Endothelial cell of umbilical vein (primary cell): Measurements from ENCODE around the gene MTSS2. TPM values are rescaled to one million over a fixed set of nuclear protein-coding genes. Genes with fewer than 3 reads are reported as not detected.

Experiments used
- BruUV-seq: library from RNA; stranded (reverse); fragments of 400-500 nt; replicated peaks from 2 replicates; lab custom pipeline; 2021; lab: Mats Ljungman, UMichigan
- CTCF ChIA-PET: fragments of 300-600, 350-600 bp; sonication (Branson Sonifier 250); formaldehyde crosslinking; loops from one replicate; lab custom pipeline; 2021; ENCODE audit warnings: antibody characterized with exemption, inconsistent platforms; lab: Charles Lee
- POLR2A ChIA-PET: fragments of 300-600, 350-600 bp; sonication (Branson Sonifier 250); formaldehyde crosslinking; loops from one replicate; lab custom pipeline; 2021; ENCODE audit warnings: antibody characterized with exemption, inconsistent platforms; lab: Charles Lee
- DNase-seq: peaks from one replicate; pipeline ENCODE4 v3.0.0-alpha.2; 2011; ENCODE audit warnings: low read depth, low spot score
- FAIRE-seq: peaks from 2 replicates; lab custom pipeline; 2011; peaks lifted over from hg19 to GRCh38; lab: Jason Lieb, UNC
- H2AFZ ChIP-seq: 2 replicates; pipeline ENCODE4 v1.6.0; 2012; ENCODE audit warnings: low read depth, low read length, control low read depth, inconsistent platforms
- H3K27ac ChIP-seq: 2 replicates; pipeline ENCODE4 v1.5.1; 2011; ENCODE audit warnings: low read depth, mild to moderate bottlenecking, control low read depth, low read length, moderate library complexity; ENCODE audit not compliant: insufficient read depth
- H3K27me3 ChIP-seq, 2 experiments: 2 replicates each; pipeline versions ENCODE4 v1.6.0 to v1.6.1; 2011; ENCODE audit warnings: low read length in 2 of 2, mixed read lengths in 1 of 2; ENCODE audit not compliant: control insufficient read depth in 2 of 2, insufficient read depth in 2 of 2
- H3K36me3 ChIP-seq, 2 experiments: 2 replicates in 1 of 2; 3 replicates in 1 of 2; pipeline ENCODE4 v1.5.1; 2011; ENCODE audit warnings: low read length in 2 of 2, mild to moderate bottlenecking in 1 of 2, moderate library complexity in 1 of 2; ENCODE audit not compliant: control insufficient read depth in 2 of 2, insufficient read depth in 2 of 2; ENCODE audit errors: extremely low read depth in 1 of 2
- H3K4me1 ChIP-seq: 3 replicates; pipeline ENCODE4 v1.5.1; 2011; ENCODE audit warnings: mild to moderate bottlenecking, low read length; ENCODE audit not compliant: control insufficient read depth, insufficient read depth; ENCODE audit errors: extremely low read depth
- H3K4me2 ChIP-seq: 2 replicates; pipeline ENCODE4 v1.6.1; 2011; ENCODE audit warnings: low read length, control low read depth, mixed read lengths; ENCODE audit not compliant: insufficient read depth
- H3K4me3 ChIP-seq, 3 experiments: fragments of 200-600 bp in 1 of 3; sonication (generic), shearing (Covaris generic) in 1 of 3; replicated peaks in 1 of 3; 2 replicates each; pipeline ENCODE4 v1.5.1; 2011 to 2016; ENCODE audit warnings: control low read depth in 3 of 3, low read length in 3 of 3, mild to moderate bottlenecking in 2 of 3, inconsistent platforms in 1 of 3, low read depth in 1 of 3, moderate library complexity in 1 of 3; ENCODE audit not compliant: insufficient read depth in 1 of 3
- H3K79me2 ChIP-seq: 2 replicates; pipeline ENCODE4 v1.6.0; 2012; ENCODE audit warnings: low read length, inconsistent platforms; ENCODE audit not compliant: control insufficient read depth, insufficient read depth
- H3K9ac ChIP-seq: replicated peaks from 2 replicates; pipeline ENCODE3; 2011; ENCODE audit warnings: low read length, control low read depth; ENCODE audit not compliant: insufficient read depth; ENCODE audit errors: extremely low read depth
- H3K9me1 ChIP-seq: replicated peaks from 3 replicates; pipeline ENCODE4 v1.6.0; 2011; ENCODE audit warnings: mild to moderate bottlenecking, low read length; ENCODE audit not compliant: control insufficient read depth, insufficient read depth; ENCODE audit errors: extremely low read depth
- H3K9me3 ChIP-seq: replicated peaks from 2 replicates; pipeline ENCODE4 v1.5.1; 2012; ENCODE audit warnings: low read length, inconsistent platforms; ENCODE audit not compliant: control insufficient read depth, insufficient read depth
- H4K20me1 ChIP-seq: replicated peaks from 2 replicates; pipeline ENCODE3; 2011; ENCODE audit warnings: mild to moderate bottlenecking, low read length; ENCODE audit not compliant: control insufficient read depth, insufficient read depth; ENCODE audit errors: extremely low read depth
- EZH2 ChIP-seq: IDR thresholded peaks from 2 replicates; pipeline ENCODE4 v1.6.1; 2012; ENCODE audit warnings: borderline replicate concordance, low read depth, mild to moderate bottlenecking, moderate library complexity, low read length, inconsistent platforms; ENCODE audit not compliant: severe bottlenecking
- FOS ChIP-seq: IDR thresholded peaks from 2 replicates; pipeline ENCODE4 v1.6.1; 2011; ENCODE audit warnings: mild to moderate bottlenecking, low read length, moderate library complexity, borderline replicate concordance; ENCODE audit not compliant: insufficient read depth
- GATA2 ChIP-seq: IDR thresholded peaks from 2 replicates; pipeline ENCODE4 v1.7.0; 2011; ENCODE audit warnings: low read depth, mild to moderate bottlenecking, moderate library complexity, mixed read lengths, low read length; ENCODE audit not compliant: insufficient read length, insufficient read depth
- POLR2AphosphoS5 ChIP-seq: IDR thresholded peaks from 2 replicates; pipeline ENCODE4 v1.6.1; 2012; ENCODE audit warnings: low read depth, mild to moderate bottlenecking, control low read depth, low read length, moderate library complexity; ENCODE audit not compliant: insufficient read depth
- dilution Hi-C: fragments of 300-500 bp; cut with MboI; formaldehyde crosslinking; loops from one replicate; pipeline ENCODE4 v1.15.0; 2019; ENCODE audit warnings: low sequenced_read_pairs; ENCODE audit not compliant: extremely low pct_ligation_motif_present
- intact Hi-C: fragments of 100-400 bp; cut with micrococcal nuclease; formaldehyde crosslinking; loops from one replicate; pipeline ENCODE4 v1.10.0; 2022
- polyA plus RNA-seq, 4 experiments: library from polyadenylated mRNA; depleted of rRNA in 3 of 4; stranded (reverse) in 3 of 4; unstranded in 1 of 4; fragments of >200 nt; gene quantifications; 2 replicates each; pipeline versions ENCODE4 v1.2.1 to v1.2.3, GENCODE V29; 2011 to 2012; ENCODE audit warnings: missing spikeins in 1 of 4
- total RNA-seq: library from RNA; stranded (reverse); gene quantifications from 2 replicates; pipeline ENCODE4 v1.2.3, GENCODE V29; 2021
- TF ChIP-seq, protein P1 (sequence below), 2 donors: IDR thresholded peaks; 1 replicate in 1 of 2; 2 replicates in 1 of 2; pipeline ENCODE4 v1.5.1; 2011; ENCODE audit warnings: low read length in 2 of 2, mild to moderate bottlenecking in 2 of 2, moderate library complexity in 2 of 2, control low read depth in 1 of 2, inconsistent platforms in 1 of 2, low read depth in 1 of 2; ENCODE audit not compliant: insufficient read depth in 1 of 2; ENCODE audit errors: extremely low read depth in 1 of 2
- TF ChIP-seq, protein P2 (sequence below): IDR thresholded peaks from 2 replicates; pipeline ENCODE4 v1.6.1; 2011; ENCODE audit not compliant: insufficient read depth, insufficient read length

MTSS2 gene
- total and polyA plus RNA-seq, 2 donors (not counting 3 experiments of a cell fraction or from before 2014, with no cell fraction given): 38.4 to 42.3 TPM

DNA sequence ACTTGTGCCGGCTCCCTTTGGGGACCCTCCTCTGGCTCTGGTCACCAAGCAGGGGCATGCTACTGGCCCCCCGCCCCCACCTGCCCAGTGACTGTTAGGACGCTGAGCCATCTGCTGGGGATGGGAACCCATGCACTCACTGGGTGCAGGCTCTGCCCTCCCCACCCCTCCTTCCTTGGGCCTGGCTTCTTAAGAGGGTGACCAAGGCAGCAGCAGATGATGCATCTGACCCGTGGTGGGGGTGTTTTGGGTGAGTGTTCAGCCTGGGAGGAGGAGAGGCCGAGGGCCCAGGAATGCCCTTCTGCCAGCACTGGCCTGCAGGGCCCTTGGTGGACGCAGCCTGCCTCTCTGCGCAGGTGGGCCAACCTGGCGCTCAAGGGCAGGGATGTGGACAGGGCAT is 19.2 kb upstream of the MTSS2 start:
- ChIA-PET POLR2A (no interaction called here), CTCF (no interaction called here)
- Histone ChIP-seq H3K79me2 (no peaks in the 10 kb centered on the region), H3K9me1 (no peaks in the 10 kb centered on the region), H3K4me1 (peaks cover 36% of the 10 kb centered on the region), H3K27me3 (no peaks in the 10 kb centered on the region), H3K4me3 (no peak overlapping the region), H3K4me2 (no peak overlapping the region), H3K27ac (no peak overlapping the region), H2AFZ (no peak overlapping the region), H4K20me1 (no peaks in the 10 kb centered on the region), H3K9ac (no peak overlapping the region), H3K36me3 (no peaks in the 10 kb centered on the region), H3K9me3 (no peaks in the 10 kb centered on the region)
- dilution Hi-C loops (no loop called here), intact Hi-C loops (no loop called here)
- DNase-seq (no peak), FAIRE-seq (no peak)
- TF ChIP-seq, protein P1, sequence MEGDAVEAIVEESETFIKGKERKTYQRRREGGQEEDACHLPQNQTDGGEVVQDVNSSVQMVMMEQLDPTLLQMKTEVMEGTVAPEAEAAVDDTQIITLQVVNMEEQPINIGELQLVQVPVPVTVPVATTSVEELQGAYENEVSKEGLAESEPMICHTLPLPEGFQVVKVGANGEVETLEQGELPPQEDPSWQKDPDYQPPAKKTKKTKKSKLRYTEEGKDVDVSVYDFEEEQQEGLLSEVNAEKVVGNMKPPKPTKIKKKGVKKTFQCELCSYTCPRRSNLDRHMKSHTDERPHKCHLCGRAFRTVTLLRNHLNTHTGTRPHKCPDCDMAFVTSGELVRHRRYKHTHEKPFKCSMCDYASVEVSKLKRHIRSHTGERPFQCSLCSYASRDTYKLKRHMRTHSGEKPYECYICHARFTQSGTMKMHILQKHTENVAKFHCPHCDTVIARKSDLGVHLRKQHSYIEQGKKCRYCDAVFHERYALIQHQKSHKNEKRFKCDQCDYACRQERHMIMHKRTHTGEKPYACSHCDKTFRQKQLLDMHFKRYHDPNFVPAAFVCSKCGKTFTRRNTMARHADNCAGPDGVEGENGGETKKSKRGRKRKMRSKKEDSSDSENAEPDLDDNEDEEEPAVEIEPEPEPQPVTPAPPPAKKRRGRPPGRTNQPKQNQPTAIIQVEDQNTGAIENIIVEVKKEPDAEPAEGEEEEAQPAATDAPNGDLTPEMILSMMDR (IDR thresholded peaks at IDR 0.05; ENCODE audit: extremely low read depth in 1 of 2, insufficient read depth in 1 of 2, low read depth in 1 of 2, low read length in 2 of 2): no peak
- TF ChIP-seq FOS (no peak), GATA2 (no peak), EZH2 (no peak), POLR2AphosphoS5 (no peak)
- TF ChIP-seq, protein P2, sequence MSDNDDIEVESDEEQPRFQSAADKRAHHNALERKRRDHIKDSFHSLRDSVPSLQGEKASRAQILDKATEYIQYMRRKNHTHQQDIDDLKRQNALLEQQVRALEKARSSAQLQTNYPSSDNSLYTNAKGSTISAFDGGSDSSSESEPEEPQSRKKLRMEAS: no peak
- BruUV-seq: no TSS peak
